Measurements from ENCODE around the gene LRRC74B. TPM values are rescaled to one million over a fixed set of nuclear protein-coding genes. Genes with fewer than 3 reads are reported as not detected.
A peak's percentile ranks its signal among the peaks of the same experiment; 100 is the strongest.

Gene LRRC74B
- polyA plus RNA-seq, 2 of the 4 experiments (the other 2 are of a cell fraction): 0.08 to 0.10 TPM

DNA sequence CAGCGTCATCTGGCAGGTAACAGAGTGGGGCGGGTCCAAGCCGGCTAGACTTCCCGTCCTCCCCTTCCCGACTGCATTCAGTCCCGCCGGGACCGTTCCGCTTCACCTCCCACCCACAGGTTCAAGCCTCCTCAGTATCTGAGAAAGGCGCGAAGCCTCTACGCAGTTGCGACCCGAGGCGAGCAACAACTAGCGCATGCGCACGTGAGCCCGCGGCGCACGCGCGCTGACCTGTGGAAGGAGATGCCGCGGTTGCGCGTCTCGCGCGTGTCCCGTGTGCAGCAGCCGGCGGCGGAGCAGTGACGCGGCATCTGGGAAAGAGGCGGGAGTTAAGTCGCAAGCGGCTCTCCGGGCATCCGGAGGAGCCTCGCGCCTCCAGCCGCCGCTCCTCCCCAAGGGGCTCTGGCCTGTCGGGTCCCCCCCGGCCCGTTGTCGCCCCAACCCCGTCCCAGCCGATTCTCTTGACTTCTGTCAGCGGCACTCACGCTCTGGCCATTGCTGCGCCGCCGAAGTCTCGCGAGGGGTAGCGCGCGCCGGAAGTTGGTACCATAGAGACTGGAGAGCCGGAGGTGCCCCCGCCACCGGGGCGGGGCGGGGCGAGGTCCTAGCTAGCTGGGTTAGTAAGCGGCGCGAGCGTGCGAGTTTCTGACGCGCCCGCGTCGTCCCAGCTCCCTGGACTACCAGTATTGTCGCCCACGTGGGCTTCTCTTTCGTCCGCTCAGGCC lies 44.0 kb upstream of the LRRC74B start, which contains the start of gene THAP7:
Gene THAP7, minus strand, starts transcription at position 518 of the 725 bp plus-strand sequence. Its CDS starts 207 bp downstream, at position 311.
- FAIRE-seq: no peak
- TF ChIP-seq ZFP36 (IDR thresholded peaks at IDR 0.05; ENCODE audit: borderline replicate concordance, partially characterized antibody) (no peak), CHD4 (IDR thresholded peaks at IDR 0.05; ENCODE audit: borderline replicate concordance) (no peak), SREBF2 (IDR thresholded peaks at IDR 0.05) (no peak), MYC (IDR thresholded peaks at IDR 0.05; ENCODE audit: borderline replicate concordance, low read length) (no peak; the same call in 1 of the 2 replicates), EHMT2 (IDR thresholded peaks at IDR 0.05; ENCODE audit: low read depth) (no peak), RCOR1 (IDR thresholded peaks at IDR 0.05; ENCODE audit: low read depth, low read length) (no peak), MAZ (IDR thresholded peaks at IDR 0.05; ENCODE audit: borderline replicate concordance, low read depth, low read length) (peak; percentile 83; the same call in 1 of the 2 replicates), EHF (CRISPR knock-in tag; IDR thresholded peaks at IDR 0.05) (no peak), PHF8 (IDR thresholded peaks at IDR 0.05; ENCODE audit: borderline replicate concordance, low read depth) (peak; percentile 58), ESRRA (IDR thresholded peaks at IDR 0.05; ENCODE audit: borderline replicate concordance, low read length) (no peak), CHD2 (IDR thresholded peaks at IDR 0.05; ENCODE audit: low read length, partially characterized antibody) (peak; percentile 74), CBX2 (IDR thresholded peaks at IDR 0.05; ENCODE audit: borderline replicate concordance, low read depth) (no peak), BHLHE40 (IDR thresholded peaks at IDR 0.05; ENCODE audit: low read depth, low read length) (0 out of 2 replicates have a peak, but pooled peaks have one; percentile 6), FOSB (CRISPR knock-in tag; IDR thresholded peaks at IDR 0.05) (no peak), CEBPB (IDR thresholded peaks at IDR 0.05) (no peak), POLR2A (IDR thresholded peaks at IDR 0.05; ENCODE audit: low read length) (peak; percentile 66), EP300 (IDR thresholded peaks at IDR 0.05) (no peak), HEYL (CRISPR knock-in tag; IDR thresholded peaks at IDR 0.05) (no peak), GATA3 (IDR thresholded peaks at IDR 0.05; ENCODE audit: borderline replicate concordance) (peak; percentile 51), ZC3H11A (IDR thresholded peaks at IDR 0.05) (no peak), JUNB (IDR thresholded peaks at IDR 0.05) (no peak), RARB (CRISPR knock-in tag; IDR thresholded peaks at IDR 0.05) (no peak), RFX5 (IDR thresholded peaks at IDR 0.05) (no peak), RAD21 (conservative IDR thresholded peaks at IDR 0.05 in 1 of 2, IDR thresholded peaks at IDR 0.05 in 1 of 2) (peak in 1 of 2 experiments; percentile 2; a peak in 1 of 5 replicates), JUN (IDR thresholded peaks at IDR 0.05) (peak in 1 of 2 experiments; percentile 89; a peak in 4 of 5 replicates), MAFK (IDR thresholded peaks at IDR 0.05; ENCODE audit: partially characterized antibody) (no peak), NPAS2 (CRISPR knock-in tag; IDR thresholded peaks at IDR 0.05; ENCODE audit: borderline replicate concordance) (no peak), ZSCAN20 (CRISPR knock-in tag; IDR thresholded peaks at IDR 0.05) (no peak), HOXB13 (CRISPR knock-in tag; IDR thresholded peaks at IDR 0.05; ENCODE audit: low read depth) (no peak), HOXB5 (CRISPR knock-in tag; IDR thresholded peaks at IDR 0.05) (no peak), NFE2L2 (conservative IDR thresholded peaks at IDR 0.05; ENCODE audit: low read length) (no peak), RNF2 (IDR thresholded peaks at IDR 0.05; ENCODE audit: borderline replicate concordance, low read depth) (no peak)
- TF ChIP-seq, protein P1, sequence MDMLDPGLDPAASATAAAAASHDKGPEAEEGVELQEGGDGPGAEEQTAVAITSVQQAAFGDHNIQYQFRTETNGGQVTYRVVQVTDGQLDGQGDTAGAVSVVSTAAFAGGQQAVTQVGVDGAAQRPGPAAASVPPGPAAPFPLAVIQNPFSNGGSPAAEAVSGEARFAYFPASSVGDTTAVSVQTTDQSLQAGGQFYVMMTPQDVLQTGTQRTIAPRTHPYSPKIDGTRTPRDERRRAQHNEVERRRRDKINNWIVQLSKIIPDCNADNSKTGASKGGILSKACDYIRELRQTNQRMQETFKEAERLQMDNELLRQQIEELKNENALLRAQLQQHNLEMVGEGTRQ (IDR thresholded peaks at IDR 0.05): no peak
- TF ChIP-seq, protein P2, sequence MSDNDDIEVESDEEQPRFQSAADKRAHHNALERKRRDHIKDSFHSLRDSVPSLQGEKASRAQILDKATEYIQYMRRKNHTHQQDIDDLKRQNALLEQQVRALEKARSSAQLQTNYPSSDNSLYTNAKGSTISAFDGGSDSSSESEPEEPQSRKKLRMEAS (IDR thresholded peaks at IDR 0.05): peak; percentile 96
- TF ChIP-seq, protein P3, sequence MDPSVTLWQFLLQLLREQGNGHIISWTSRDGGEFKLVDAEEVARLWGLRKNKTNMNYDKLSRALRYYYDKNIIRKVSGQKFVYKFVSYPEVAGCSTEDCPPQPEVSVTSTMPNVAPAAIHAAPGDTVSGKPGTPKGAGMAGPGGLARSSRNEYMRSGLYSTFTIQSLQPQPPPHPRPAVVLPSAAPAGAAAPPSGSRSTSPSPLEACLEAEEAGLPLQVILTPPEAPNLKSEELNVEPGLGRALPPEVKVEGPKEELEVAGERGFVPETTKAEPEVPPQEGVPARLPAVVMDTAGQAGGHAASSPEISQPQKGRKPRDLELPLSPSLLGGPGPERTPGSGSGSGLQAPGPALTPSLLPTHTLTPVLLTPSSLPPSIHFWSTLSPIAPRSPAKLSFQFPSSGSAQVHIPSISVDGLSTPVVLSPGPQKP (IDR thresholded peaks at IDR 0.05; ENCODE audit: low read depth, low read length): no peak
- TF ChIP-seq, protein P4, sequence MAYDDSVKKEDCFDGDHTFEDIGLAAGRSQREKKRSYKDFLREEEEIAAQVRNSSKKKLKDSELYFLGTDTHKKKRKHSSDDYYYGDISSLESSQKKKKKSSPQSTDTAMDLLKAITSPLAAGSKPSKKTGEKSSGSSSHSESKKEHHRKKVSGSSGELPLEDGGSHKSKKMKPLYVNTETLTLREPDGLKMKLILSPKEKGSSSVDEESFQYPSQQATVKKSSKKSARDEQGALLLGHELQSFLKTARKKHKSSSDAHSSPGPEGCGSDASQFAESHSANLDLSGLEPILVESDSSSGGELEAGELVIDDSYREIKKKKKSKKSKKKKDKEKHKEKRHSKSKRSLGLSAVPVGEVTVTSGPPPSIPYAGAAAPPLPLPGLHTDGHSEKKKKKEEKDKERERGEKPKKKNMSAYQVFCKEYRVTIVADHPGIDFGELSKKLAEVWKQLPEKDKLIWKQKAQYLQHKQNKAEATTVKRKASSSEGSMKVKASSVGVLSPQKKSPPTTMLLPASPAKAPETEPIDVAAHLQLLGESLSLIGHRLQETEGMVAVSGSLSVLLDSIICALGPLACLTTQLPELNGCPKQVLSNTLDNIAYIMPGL (CRISPR knock-in tag; IDR thresholded peaks at IDR 0.05; ENCODE audit: borderline replicate concordance): no peak
- TF ChIP-seq, protein P5, sequence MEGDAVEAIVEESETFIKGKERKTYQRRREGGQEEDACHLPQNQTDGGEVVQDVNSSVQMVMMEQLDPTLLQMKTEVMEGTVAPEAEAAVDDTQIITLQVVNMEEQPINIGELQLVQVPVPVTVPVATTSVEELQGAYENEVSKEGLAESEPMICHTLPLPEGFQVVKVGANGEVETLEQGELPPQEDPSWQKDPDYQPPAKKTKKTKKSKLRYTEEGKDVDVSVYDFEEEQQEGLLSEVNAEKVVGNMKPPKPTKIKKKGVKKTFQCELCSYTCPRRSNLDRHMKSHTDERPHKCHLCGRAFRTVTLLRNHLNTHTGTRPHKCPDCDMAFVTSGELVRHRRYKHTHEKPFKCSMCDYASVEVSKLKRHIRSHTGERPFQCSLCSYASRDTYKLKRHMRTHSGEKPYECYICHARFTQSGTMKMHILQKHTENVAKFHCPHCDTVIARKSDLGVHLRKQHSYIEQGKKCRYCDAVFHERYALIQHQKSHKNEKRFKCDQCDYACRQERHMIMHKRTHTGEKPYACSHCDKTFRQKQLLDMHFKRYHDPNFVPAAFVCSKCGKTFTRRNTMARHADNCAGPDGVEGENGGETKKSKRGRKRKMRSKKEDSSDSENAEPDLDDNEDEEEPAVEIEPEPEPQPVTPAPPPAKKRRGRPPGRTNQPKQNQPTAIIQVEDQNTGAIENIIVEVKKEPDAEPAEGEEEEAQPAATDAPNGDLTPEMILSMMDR (IDR thresholded peaks at IDR 0.05): no peak

More for the DNA sequence above, 44.0 kb upstream of the LRRC74B start, which contains the start of gene THAP7:
- H3K4me3 ChIP-seq: peak within 1 kb of the TSS; percentile 90
- WGBS (ENCODE audit: missing lambda C conversion rate): 2% methylated on average over 25 of the region's 83 CpGs
- CTCF ChIA-PET: interaction anchor here (0.6 to 1.5 kb wide), 3 partner anchors 27 to 102 kb away, joined by 3 read pairs; no protein-coding TSS in a partner anchor
- H3K9me3 ChIP-seq: no peaks in the 10 kb centered on the region
- POLR2A ChIA-PET: interaction anchor here (0.6 to 2.5 kb wide), 9 partner anchors 8 to 116 kb away, joined by 3 to 22 read pairs (median 6); partner anchors contain the start of genes LRRC74B, LZTR1 and P2RX6
- peaks cover 16% of the 10 kb centered on the region; the same call in 2 of the 3 replicates for H3K4me1 ChIP-seq
- peak; percentile 84 to 92 for DNase-seq (ENCODE audit: low read depth in 1 of 2, low spot score in 1 of 2)
- peak within 1 kb of the TSS; percentile 99 for H3K27ac ChIP-seq
- peak within 1 kb of the TSS; percentile 75 for H3K4me2 ChIP-seq
- ATAC-seq: peak; percentile 92 to 95
